Right ventricle myocardium superior (tissue), 1 donor: ENCODE results near the gene RHEB. TPM values are rescaled to one million over a fixed set of nuclear protein-coding genes. Genes with fewer than 3 reads are reported as not detected.
A peak's percentile ranks its signal among the peaks of the same experiment; 100 is the strongest.

Experiments
- ATAC-seq: fragments of 200-7000 bp; cut with Tn5 transposase; one replicate; pipeline ENCODE4 v1.9.1; 2020; ENCODE audit warnings: mild to moderate bottlenecking; ENCODE audit not compliant: poor library complexity
- DNase-seq: peaks from one replicate; pipeline ENCODE4 v3.0.0-alpha.2; 2020
- intact Hi-C: fragments of 100-400 bp; cut with DNase I; formaldehyde crosslinking; loops from one replicate; pipeline ENCODE4 v1.11.2; 2022
- total RNA-seq: library from RNA; stranded (reverse); fragmentation: NEBNext Ultra II Directional; extraction: Animal tissue kit (Norgen Biotek cat#: 25700); gene quantifications from one replicate; pipeline ENCODE4 v1.2.1, GENCODE V29; 2021
- donor health status: DM: no; HTN: yes; CAD: no; lungs with severe emphysema.

The RHEB gene
- total RNA-seq, 1 donor from 2014 or later: 119 TPM

GRCh38 chr7:151459726-151460473, 59.8 kb downstream of the RHEB start:
- peak; percentile 89 for ATAC-seq

GRCh38 chr7:151457534-151457933, 62.2 kb downstream of the RHEB start:
- no peak for ATAC-seq
- no peak for DNase-seq
- intact Hi-C loops: no loop called here

More at GRCh38 chr7:151459726-151460473, 59.8 kb downstream of the RHEB start:
- intact Hi-C loops: loop anchor here (5.0 kb wide), 1 partner anchor 52 kb away; no protein-coding TSS in a partner anchor
- peak; percentile 89 for DNase-seq

GRCh38 chr7:151456782-151457181, 62.9 kb downstream of the RHEB start:
- no peak for ATAC-seq

GRCh38 chr7:151456276-151456675, 63.4 kb downstream of the RHEB start:
- no peak for DNase-seq
- no peak for ATAC-seq
- intact Hi-C loops: no loop called here

More at GRCh38 chr7:151456782-151457181, 62.9 kb downstream of the RHEB start:
- no peak for DNase-seq
- intact Hi-C loops: no loop called here

- DNase-seq (no peak), ATAC-seq (no peak)
- intact Hi-C loops: no loop called here
Observed at GRCh38 chr7:151455690-151456089, 64.0 kb downstream of the RHEB start.

- intact Hi-C loops: no loop called here
- no peak for ATAC-seq
- DNase-seq: no peak
Observed at GRCh38 chr7:151454932-151455530, 64.7 kb downstream of the RHEB start.

GRCh38 chr7:151454305-151454704, 65.4 kb downstream of the RHEB start:
- no peak for DNase-seq
- ATAC-seq: no peak
- intact Hi-C loops: no loop called here

GRCh38 chr7:151453326-151453791, 66.3 kb downstream of the RHEB start:
- ATAC-seq (no peak), DNase-seq (peak; percentile 31)
- intact Hi-C loops: no loop called here

- DNase-seq (no peak), ATAC-seq (no peak)
- intact Hi-C loops: no loop called here
Observed at GRCh38 chr7:151452680-151453325, 66.9 kb downstream of the RHEB start.

- DNase-seq (no peak), ATAC-seq (no peak)
- intact Hi-C loops: no loop called here
Observed at GRCh38 chr7:151451626-151452571, 67.8 kb downstream of the RHEB start.

GRCh38 chr7:151451156-151451555, 68.5 kb downstream of the RHEB start:
- intact Hi-C loops: no loop called here
- DNase-seq (no peak), ATAC-seq (no peak)

- intact Hi-C loops: loop anchor here (2.0 kb wide), 1 partner anchor 81 kb away; no protein-coding TSS in a partner anchor
- DNase-seq: no peak
- ATAC-seq: no peak
Observed at GRCh38 chr7:151449990-151450389, 69.7 kb downstream of the RHEB start.

- ATAC-seq (peak; percentile 95), DNase-seq (peak; percentile 80)
- intact Hi-C loops: loop anchor here (2.0 kb wide), 1 partner anchor 80 kb away; no protein-coding TSS in a partner anchor
Observed at GRCh38 chr7:151448261-151449252, 71.1 kb downstream of the RHEB start.

- intact Hi-C loops: loop anchor here (2.0 kb wide), 1 partner anchor 79 kb away; no protein-coding TSS in a partner anchor
- ATAC-seq: no peak
- no peak for DNase-seq
Observed at GRCh38 chr7:151447901-151448260, 71.8 kb downstream of the RHEB start.

GRCh38 chr7:151447312-151447711, 72.4 kb downstream of the RHEB start:
- intact Hi-C loops: no loop called here
- DNase-seq (no peak), ATAC-seq (no peak)

GRCh38 chr7:151446412-151446811, 73.3 kb downstream of the RHEB start:
- ATAC-seq: no peak
- intact Hi-C loops: no loop called here
- no peak for DNase-seq

GRCh38 chr7:151444632-151445031, 75.1 kb downstream of the RHEB start:
- intact Hi-C loops: no loop called here
- DNase-seq (no peak), ATAC-seq (no peak)
